GM12878 (cell line): ENCODE results near the gene PPT1. TPM values are rescaled to one million over a fixed set of nuclear protein-coding genes. Genes with fewer than 3 reads are reported as not detected.
A peak's percentile ranks its signal among the peaks of the same experiment; 100 is the strongest.

Source experiments
- BACH1 ChIP-seq: fragments of 450-650 bp; IDR thresholded peaks from 2 replicates; pipeline ENCODE4 v1.6.1; 2017; ENCODE audit warnings: mild to moderate bottlenecking, borderline replicate concordance
- CREM ChIP-seq: IDR thresholded peaks from 2 replicates; pipeline ENCODE4 v1.6.1; 2014; ENCODE audit warnings: antibody characterized with exemption, low read depth
- E4F1 ChIP-seq: fragments of 450-650 bp; IDR thresholded peaks from 2 replicates; pipeline ENCODE4 v1.6.1; 2018; ENCODE audit warnings: borderline replicate concordance, mild to moderate bottlenecking; ENCODE audit not compliant: partially characterized antibody
- EED ChIP-seq: sonication (generic); IDR thresholded peaks from 2 replicates; pipeline ENCODE4 v1.6.1; 2016; ENCODE audit warnings: antibody characterized with exemption, low read depth
- EGR1 ChIP-seq, 2 experiments: IDR thresholded peaks; 1 replicate in 1 of 2; 2 replicates in 1 of 2; pipeline ENCODE4 v1.6.1; 2011 to 2012; ENCODE audit warnings: low read depth in 2 of 2, low read length in 2 of 2, borderline replicate concordance in 1 of 2, mild to moderate bottlenecking in 1 of 2, moderate library complexity in 1 of 2
- IKZF1 ChIP-seq: fragments of 450-650 bp; conservative IDR thresholded peaks from 2 replicates; pipeline ENCODE4 v1.6.1; 2017; ENCODE audit warnings: antibody characterized with exemption, mild to moderate bottlenecking
- IKZF2 ChIP-seq, 2 experiments: fragments of 450-650 bp; IDR thresholded peaks; 2 replicates each; pipeline ENCODE4 v1.6.1; 2017; ENCODE audit warnings: mild to moderate bottlenecking in 2 of 2, moderate library complexity in 2 of 2
- MEF2A ChIP-seq: IDR thresholded peaks from 2 replicates; pipeline ENCODE4 v1.6.1; 2011; ENCODE audit warnings: low read depth, mild to moderate bottlenecking, low read length, moderate library complexity; ENCODE audit not compliant: insufficient read depth
- NFIC ChIP-seq: IDR thresholded peaks from 2 replicates; pipeline ENCODE4 v1.6.1; 2012; ENCODE audit warnings: low read depth, mild to moderate bottlenecking, inconsistent platforms, low read length, moderate library complexity
- NKRF ChIP-seq: fragments of 450-650 bp; conservative IDR thresholded peaks from 2 replicates; pipeline ENCODE4 v1.6.1; 2017; ENCODE audit warnings: mild to moderate bottlenecking, moderate library complexity
- PAX5 ChIP-seq: IDR thresholded peaks from 2 replicates; pipeline ENCODE4 v1.6.1; 2011; ENCODE audit warnings: low read depth, low read length, borderline replicate concordance
- PBX3 ChIP-seq: IDR thresholded peaks from 2 replicates; pipeline ENCODE4 v1.6.1; 2011; ENCODE audit warnings: mild to moderate bottlenecking, low read depth, low read length, moderate library complexity; ENCODE audit not compliant: insufficient replicate concordance
- PML ChIP-seq: IDR thresholded peaks from 2 replicates; pipeline ENCODE4 v1.6.1; 2012; ENCODE audit warnings: low read length, inconsistent platforms
- POLR2AphosphoS2 ChIP-seq: IDR thresholded peaks from 2 replicates; pipeline ENCODE4 v1.6.1; 2011; ENCODE audit warnings: low read depth, mild to moderate bottlenecking, low read length, improper control_type of control experiment, moderate library complexity
- POU2F2 ChIP-seq: IDR thresholded peaks from 3 replicates; pipeline ENCODE4 v1.6.1; 2011; ENCODE audit warnings: low read depth, mild to moderate bottlenecking, low read length, borderline replicate concordance
- RELA ChIP-seq: fragments of 450-650 bp; IDR thresholded peaks from 2 replicates; pipeline ENCODE4 v1.8.0; 2014; ENCODE audit warnings: borderline replicate concordance; ENCODE audit not compliant: partially characterized antibody
- RFX5 ChIP-seq: IDR thresholded peaks from 2 replicates; pipeline ENCODE4 v1.6.1; 2011; ENCODE audit warnings: low read depth, low read length, improper control_type of control experiment
- SRF ChIP-seq, 2 experiments: IDR thresholded peaks; 2 replicates each; pipeline ENCODE4 v1.6.1; 2011; ENCODE audit warnings: low read depth in 2 of 2, low read length in 2 of 2, mild to moderate bottlenecking in 1 of 2, moderate library complexity in 1 of 2
- STAT1 ChIP-seq: fragments of 450-650 bp; conservative IDR thresholded peaks from 2 replicates; pipeline ENCODE4 v1.6.1; 2014; ENCODE audit warnings: antibody characterized with exemption, mild to moderate bottlenecking
- TCF12 ChIP-seq: IDR thresholded peaks from 2 replicates; pipeline ENCODE4 v1.6.1; 2011; ENCODE audit warnings: low read depth, mild to moderate bottlenecking, low read length
- ZBED1 ChIP-seq: IDR thresholded peaks from 2 replicates; pipeline ENCODE4 v1.6.1; 2016; ENCODE audit warnings: borderline replicate concordance
- polyA plus RNA-seq, 11 experiments: library from polyadenylated mRNA; depleted of rRNA in 4 of 11; unstranded in 6 of 11; stranded (reverse) in 5 of 11; fragments of >200 nt; fragmentation: Nextera tagmentation in 4 of 11; fragmentation: Illumina TruSeq in 1 of 11; extraction: Ambion mirVana in 4 of 11; extraction: Trizol in 1 of 11; gene quantifications; 1 replicate in 1 of 11; 2 replicates in 10 of 11; pipeline versions ENCODE4 v1.2.1 to v1.2.3, GENCODE V29; 2011 to 2016; ENCODE audit warnings: inconsistent platforms in 2 of 11, missing spikeins in 2 of 11, low read depth in 1 of 11
- total RNA-seq, 4 experiments: library from RNA; depleted of rRNA in 3 of 4; stranded (reverse); fragments of >200 nt in 3 of 4; fragmentation: Illumina TruSeq in 1 of 4; extraction: Trizol in 1 of 4; gene quantifications; 2 replicates each; pipeline versions ENCODE4 v1.2.1 to v1.2.3, GENCODE V29; 2013 to 2021

Gene PPT1
- total and polyA plus RNA-seq, 10 of the 15 experiments (the other 5 are each of a cell fraction or from before 2014, with no cell fraction given): 50.4 to 147 (median 103) TPM

GRCh38 chr1:40039757-40040510 is 57.1 kb downstream of the PPT1 start (continued):
- TF ChIP-seq E4F1 (peak; percentile 59), BACH1 (peak; percentile 56; the same call in 1 of the 2 replicates), POLR2AphosphoS2 (peak; percentile 92), NKRF (peak; percentile 89), POU2F2 (peak; percentile 82), PML (peak; percentile 95), IKZF2 (IDR thresholded peaks at IDR 0.05) (peak; percentile 53 to 62), TCF12 (peak; percentile 47; the same call in 1 of the 2 replicates), PBX3 (no peak), EGR1 (IDR thresholded peaks at IDR 0.05; ENCODE audit: borderline replicate concordance in 1 of 2, low read depth in 2 of 2, low read length in 2 of 2) (peak in 1 of 2 experiments; percentile 48; a peak in 2 of 3 replicates), RELA (peak; percentile 7), ZBED1 (peak; percentile 79; the same call in 1 of the 2 replicates), MEF2A (0 out of 2 replicates have a peak, but pooled peaks have one; percentile 33), EED (peak; percentile 65), RFX5 (no peak), CREM (peak; percentile 38; the same call in 1 of the 2 replicates), SRF (IDR thresholded peaks at IDR 0.05; ENCODE audit: low read depth in 2 of 2, low read length in 2 of 2) (peak; percentile 98 to 99), NFIC (0 out of 2 replicates have a peak, but pooled peaks have one; percentile 14), PAX5 (peak; percentile 28; the same call in 1 of the 2 replicates), STAT1 (0 out of 2 replicates have a peak, but pooled peaks have one; percentile 40), IKZF1 (peak; percentile 69)
